ENCODE measurements around the gene IL13RA1.

IL13RA1 gene

GRCh38 chrX:118760025-118760424 is 32.6 kb downstream of the IL13RA1 start:
- Histone ChIP-seq H3K27ac (no peak overlapping the region), H3K4me3 (ENCODE audit: low read depth, low read length) (no peak overlapping the region), H3K9me3 (ENCODE audit: severe bottlenecking) (no peaks in the 10 kb centered on the region), H3K36me3 (no peaks in the 10 kb centered on the region; the same call in 1 of the 2 replicates), H3K27me3 (ENCODE audit: insufficient read depth, low read depth, severe bottlenecking) (no peaks in the 10 kb centered on the region)
- no peak for TF ChIP-seq CTCF (IDR thresholded peaks at IDR 0.05; ENCODE audit: low read depth, low read length)
- no peak for DNase-seq

- Histone ChIP-seq H3K36me3 (no peaks in the 10 kb centered on the region; the same call in 1 of the 2 replicates), H3K9me3 (ENCODE audit: severe bottlenecking) (no peaks in the 10 kb centered on the region), H3K27me3 (ENCODE audit: insufficient read depth, low read depth, severe bottlenecking) (no peaks in the 10 kb centered on the region), H3K4me3 (ENCODE audit: low read depth, low read length) (no peak overlapping the region), H3K27ac (no peak overlapping the region)
- DNase-seq, result no peak
- TF ChIP-seq CTCF (IDR thresholded peaks at IDR 0.05; ENCODE audit: low read depth, low read length), result no peak
Measured at GRCh38 chrX:118761939-118762707, 34.7 kb downstream of the IL13RA1 start.

- Histone ChIP-seq H3K27me3 (ENCODE audit: insufficient read depth, low read depth, severe bottlenecking) (no peaks in the 10 kb centered on the region), H3K27ac (no peak overlapping the region), H3K4me3 (ENCODE audit: low read depth, low read length) (no peak overlapping the region), H3K36me3 (no peaks in the 10 kb centered on the region), H3K9me3 (ENCODE audit: severe bottlenecking) (no peaks in the 10 kb centered on the region)
- TF ChIP-seq CTCF (IDR thresholded peaks at IDR 0.05; ENCODE audit: low read depth, low read length), result no peak
- no peak for DNase-seq
Measured at GRCh38 chrX:118763489-118763888, 36.1 kb downstream of the IL13RA1 start.

DNA sequence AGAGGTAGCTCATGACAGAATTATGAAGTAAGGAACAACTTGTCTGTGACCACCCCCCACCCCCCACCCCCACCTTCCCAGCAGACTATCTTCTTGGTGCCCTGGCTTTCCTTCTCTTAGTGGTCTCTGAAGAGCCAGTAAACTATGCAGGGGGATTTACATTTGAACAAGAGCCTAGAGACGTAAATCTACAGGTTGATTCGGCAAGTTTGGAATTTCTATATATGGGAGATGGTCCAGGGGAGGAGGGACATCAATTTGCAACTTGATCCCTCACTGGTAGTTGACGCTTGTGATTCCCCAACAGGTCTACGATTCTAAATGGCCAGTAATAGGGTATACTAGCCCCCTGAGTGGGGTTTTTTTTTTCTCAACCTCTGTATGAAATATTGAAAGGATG is 36.7 kb downstream of the IL13RA1 start:
- DNase-seq, result no peak
- Histone ChIP-seq H3K27ac (no peak overlapping the region), H3K9me3 (ENCODE audit: severe bottlenecking) (no peaks in the 10 kb centered on the region), H3K4me3 (ENCODE audit: low read depth, low read length) (no peak overlapping the region), H3K27me3 (ENCODE audit: insufficient read depth, low read depth, severe bottlenecking) (no peaks in the 10 kb centered on the region), H3K36me3 (no peaks in the 10 kb centered on the region)
- TF ChIP-seq CTCF (IDR thresholded peaks at IDR 0.05; ENCODE audit: low read depth, low read length), result no peak

- TF ChIP-seq CTCF (IDR thresholded peaks at IDR 0.05; ENCODE audit: low read depth, low read length), result no peak
- H3K36me3 ChIP-seq, result no peaks in the 10 kb centered on the region
- no peak for DNase-seq
- no peaks in the 10 kb centered on the region for H3K9me3 ChIP-seq (ENCODE audit: severe bottlenecking)
- H3K4me3 ChIP-seq (ENCODE audit: low read depth, low read length), result no peak overlapping the region
- H3K27me3 ChIP-seq (ENCODE audit: insufficient read depth, low read depth, severe bottlenecking), result no peaks in the 10 kb centered on the region
- no peak overlapping the region for H3K27ac ChIP-seq
Measured at GRCh38 chrX:118770133-118770760, 42.8 kb downstream of the IL13RA1 start.

Data from WERI-Rb-1 (cell line).